GM19099 (cell line): Measurements from ENCODE around the gene DHX36.

Experiments
- POLR2A ChIP-seq: IDR thresholded peaks from 3 replicates; pipeline ENCODE4 v1.6.1; 2011; ENCODE audit warnings: low read depth; ENCODE audit not compliant: insufficient read length; ENCODE audit errors: extremely low read depth

The DHX36 gene

GRCh38 chr3:154323891-154324738 is at the start of gene DHX36:
DHX36 (minus strand) TSS chr3:154324487; CDS start chr3:154324416, 71 bp downstream.
- peak; percentile 94 for TF ChIP-seq POLR2A

GRCh38 chr3:154367221-154367620 is 42.9 kb upstream of the DHX36 start:
- TF ChIP-seq POLR2A = no peak

GRCh38 chr3:154364849-154365248 is 40.6 kb upstream of the DHX36 start:
- no peak for TF ChIP-seq POLR2A

- no peak for TF ChIP-seq POLR2A
These were observed 36.8 kb upstream of the DHX36 start for GRCh38 chr3:154361099-154361498.

GRCh38 chr3:154356009-154356408 is 31.7 kb upstream of the DHX36 start:
- no peak for TF ChIP-seq POLR2A

- TF ChIP-seq POLR2A = no peak
These were observed 24.9 kb upstream of the DHX36 start for GRCh38 chr3:154349223-154349622.

- no peak for TF ChIP-seq POLR2A
These were observed 21.3 kb upstream of the DHX36 start for GRCh38 chr3:154345422-154346122.

GRCh38 chr3:154338570-154338969 is 14.3 kb upstream of the DHX36 start:
- no peak for TF ChIP-seq POLR2A

- no peak for TF ChIP-seq POLR2A
These were observed 13.7 kb upstream of the DHX36 start for GRCh38 chr3:154338008-154338407.

GRCh38 chr3:154334973-154335420 is 10.7 kb upstream of the DHX36 start:
- no peak for TF ChIP-seq POLR2A

- no peak for TF ChIP-seq POLR2A
These were observed 3.6 kb upstream of the DHX36 start for GRCh38 chr3:154327871-154328270.

- TF ChIP-seq POLR2A = no peak
These were observed 632 bp upstream of the DHX36 start for GRCh38 chr3:154324919-154325318.

GRCh38 chr3:154316974-154317767 is 7.1 kb downstream of the DHX36 start:
- no peak for TF ChIP-seq POLR2A

- TF ChIP-seq POLR2A = no peak
These were observed 10.1 kb downstream of the DHX36 start for GRCh38 chr3:154314152-154314551.

- no peak for TF ChIP-seq POLR2A
These were observed 13.4 kb downstream of the DHX36 start for GRCh38 chr3:154310840-154311239.
